H1 (cell line): ENCODE data around the gene NBPF3. TPM values are rescaled to one million over a fixed set of nuclear protein-coding genes. Genes with fewer than 3 reads are reported as not detected.

Experiments
- ATF3 ChIP-seq: IDR thresholded peaks from 2 replicates; pipeline ENCODE4 v1.6.1; 2011; ENCODE audit warnings: low read depth, mild to moderate bottlenecking, low read length; ENCODE audit not compliant: insufficient read depth
- KDM5A ChIP-seq: fragments of 200-600 bp; IDR thresholded peaks from 2 replicates; pipeline ENCODE4 v1.7.1; 2012; ENCODE audit warnings: mild to moderate bottlenecking, low read length, inconsistent platforms, mixed read lengths
- NANOG ChIP-seq: IDR thresholded peaks from 2 replicates; pipeline ENCODE4 v1.6.1; 2011; ENCODE audit warnings: low read length, low read depth, mild to moderate bottlenecking, inconsistent platforms; ENCODE audit not compliant: insufficient read depth, poor library complexity, severe bottlenecking
- POLR2A ChIP-seq, 2 experiments: IDR thresholded peaks; 1 replicate in 1 of 2; 2 replicates in 1 of 2; pipeline ENCODE4 v1.6.1; 2011; ENCODE audit warnings: low read depth in 2 of 2, low read length in 2 of 2, mild to moderate bottlenecking in 2 of 2; ENCODE audit errors: control extremely low read depth in 1 of 2
- RBBP5 ChIP-seq: IDR thresholded peaks from 2 replicates; pipeline ENCODE4 v1.7.1; 2012; ENCODE audit warnings: low read depth, mild to moderate bottlenecking, inconsistent platforms, low read length, moderate library complexity, borderline replicate concordance
- RFX5 ChIP-seq: IDR thresholded peaks from 2 replicates; pipeline ENCODE4 v1.6.1; 2011; ENCODE audit warnings: low read depth, low read length, improper control_type of control experiment, borderline replicate concordance
- SP4 ChIP-seq: IDR thresholded peaks from 2 replicates; pipeline ENCODE4 v1.6.1; 2012; ENCODE audit warnings: low read length, inconsistent platforms
- TAF7 ChIP-seq: optimal IDR thresholded peaks from 2 replicates; pipeline ENCODE3; 2011; ENCODE audit warnings: low read depth, mild to moderate bottlenecking, inconsistent platforms, low read length, moderate library complexity, borderline replicate concordance
- TCF12 ChIP-seq: IDR thresholded peaks from 2 replicates; pipeline ENCODE4 v1.6.1; 2011; ENCODE audit warnings: low read depth, mild to moderate bottlenecking, low read length
- polyA plus RNA-seq, 7 experiments: library from polyadenylated mRNA; depleted of rRNA in 3 of 7; stranded (reverse) in 5 of 7; unstranded in 2 of 7; fragments of >200 nt in 5 of 7; fragments of 200-250 nt in 2 of 7; gene quantifications; 1 replicate in 5 of 7; 2 replicates in 1 of 7; 4 replicates in 1 of 7; pipeline versions ENCODE4 v1.2.1 to v1.2.3, GENCODE V29; 2011 to 2013; ENCODE audit warnings: missing spikeins in 2 of 7, mixed read lengths in 2 of 7
- total RNA-seq: library from RNA; stranded (reverse); fragmentation: NEBNext Ultra II Directional; extraction: Animal tissue kit (Norgen Biotek cat#: 25700); gene quantifications from 2 replicates; pipeline ENCODE4 v1.2.1, GENCODE V29; 2021

NBPF3 gene
- total and polyA plus RNA-seq, 2 of the 8 experiments (the other 6 are each of a cell fraction or from before 2014, with no cell fraction given) = 3.8 to 4.3 TPM

- peak; percentile 68; the same call in 1 of the 2 replicates for TF ChIP-seq SP4
- no peak for TF ChIP-seq RBBP5
- no peak for TF ChIP-seq TAF7
- TF ChIP-seq NANOG = no peak
- TF ChIP-seq TCF12 = no peak
- TF ChIP-seq ATF3 = no peak
- no peak for TF ChIP-seq KDM5A
- no peak; a peak in 1 of 3 replicates for TF ChIP-seq POLR2A (IDR thresholded peaks at IDR 0.05; ENCODE audit: control extremely low read depth in 1 of 2, low read depth in 2 of 2, low read length in 2 of 2)
- no peak for TF ChIP-seq RFX5
Observed at GRCh38 chr1:21510113-21510493, 70.2 kb downstream of the NBPF3 start (continued).
